Liver (tissue), 9 donors: ENCODE data around the gene FGFRL1. TPM values are rescaled to one million over a fixed set of nuclear protein-coding genes. Genes with fewer than 3 reads are reported as not detected.

Source experiments
- DNase-seq: peaks from one replicate; pipeline ENCODE4 v3.0.0-alpha.2; 2017; ENCODE audit warnings: low spot score
- H3K27ac ChIP-seq, 2 donors: one replicate each; pipeline ENCODE4 v1.7.0; 2013; ENCODE audit warnings: inconsistent platforms in 2 of 2, low read length in 2 of 2, control low read depth in 1 of 2, low read depth in 1 of 2, mild to moderate bottlenecking in 1 of 2
- H3K27me3 ChIP-seq, 4 donors: one replicate each; pipeline versions ENCODE4 v1.6.1 to v1.7.0; 2013; ENCODE audit warnings: low read length in 3 of 4, inconsistent platforms in 1 of 4, mild to moderate bottlenecking in 1 of 4, moderate library complexity in 1 of 4; ENCODE audit not compliant: control insufficient read depth in 4 of 4, insufficient read depth in 4 of 4
- H3K36me3 ChIP-seq, 4 donors: one replicate each; pipeline versions ENCODE4 v1.6.1 to v1.7.0; 2013; ENCODE audit warnings: low read length in 3 of 4, mild to moderate bottlenecking in 3 of 4, low read depth in 1 of 4, moderate library complexity in 1 of 4; ENCODE audit not compliant: control insufficient read depth in 4 of 4, insufficient read depth in 3 of 4
- H3K4me1 ChIP-seq, 4 donors: one replicate each; pipeline versions ENCODE4 v1.6.1 to v1.7.0; 2013; ENCODE audit warnings: low read length in 3 of 4, mild to moderate bottlenecking in 3 of 4, moderate library complexity in 1 of 4; ENCODE audit not compliant: control insufficient read depth in 4 of 4, insufficient read depth in 4 of 4
- H3K4me3 ChIP-seq, 3 donors: one replicate each; pipeline versions ENCODE4 v1.6.1 to v1.7.0; 2013; ENCODE audit warnings: low read length in 3 of 3, control low read depth in 1 of 3, low read depth in 1 of 3, mild to moderate bottlenecking in 1 of 3
- H3K9ac ChIP-seq, 2 donors: one replicate each; pipeline ENCODE4 v1.7.0; 2013; ENCODE audit warnings: low read length in 2 of 2, mild to moderate bottlenecking in 2 of 2, moderate library complexity in 2 of 2, control low read depth in 1 of 2, low read depth in 1 of 2
- H3K9me3 ChIP-seq, 4 donors: one replicate each; pipeline versions ENCODE4 v1.6.1 to v1.7.0; 2013; ENCODE audit warnings: low read length in 3 of 4; ENCODE audit not compliant: control insufficient read depth in 4 of 4
- EGR1 ChIP-seq, 2 donors: IDR thresholded peaks; 2 replicates each; pipeline ENCODE4 v1.6.1; 2016 to 2018; ENCODE audit warnings: antibody characterized with exemption in 2 of 2, low read depth in 2 of 2
- GABPA ChIP-seq, 2 donors: IDR thresholded peaks in 1 of 2; conservative IDR thresholded peaks in 1 of 2; 2 replicates each; pipeline ENCODE4 v1.6.1; 2016; ENCODE audit warnings: antibody characterized with exemption in 2 of 2, mild to moderate bottlenecking in 1 of 2, moderate library complexity in 1 of 2
- HNF4A ChIP-seq, 2 donors: conservative IDR thresholded peaks; 2 replicates each; pipeline ENCODE4 v1.6.1; 2016; ENCODE audit warnings: antibody characterized with exemption in 2 of 2, mild to moderate bottlenecking in 2 of 2
- HNF4G ChIP-seq: IDR thresholded peaks from 2 replicates; pipeline ENCODE4 v1.6.1; 2016; ENCODE audit warnings: antibody characterized with exemption
- JUND ChIP-seq, 2 donors: IDR thresholded peaks; 2 replicates each; pipeline ENCODE4 v1.6.1; 2016; ENCODE audit warnings: antibody characterized with exemption in 2 of 2
- NR2F2 ChIP-seq: IDR thresholded peaks from 2 replicates; pipeline ENCODE4 v1.6.1; 2016; ENCODE audit warnings: antibody characterized with exemption
- RAD21 ChIP-seq, 2 donors: IDR thresholded peaks; 2 replicates each; pipeline ENCODE4 v1.6.1; 2016; ENCODE audit warnings: antibody characterized with exemption in 2 of 2, mild to moderate bottlenecking in 2 of 2
- RXRA ChIP-seq, 2 donors: IDR thresholded peaks; 2 replicates each; pipeline ENCODE4 v1.6.1; 2017 to 2018; ENCODE audit warnings: antibody characterized with exemption in 2 of 2, mild to moderate bottlenecking in 1 of 2
- TAF1 ChIP-seq: conservative IDR thresholded peaks from 2 replicates; pipeline ENCODE4 v1.6.1; 2016; ENCODE audit warnings: antibody characterized with exemption, mild to moderate bottlenecking
- WGBS: extraction: QIAGEN DNeasy Blood & Tissue Kit; methylation state at CpG from one replicate; pipeline ENCODE4 v1.1.7; 2013; 5-methylcytosine and 5-hydroxymethylcytosine counted together
- polyA plus RNA-seq, 2 donors: library from polyadenylated mRNA; stranded (reverse) in 1 of 2; unstranded in 1 of 2; fragments of 200-250 nt in 1 of 2; fragments of >200 nt in 1 of 2; fragmentation: Nextera tagmentation in 1 of 2; extraction: Ambion mirVana in 1 of 2; gene quantifications; one replicate each; pipeline versions ENCODE4 v1.2.1 to v1.2.3, GENCODE V29; 2013 to 2015
- total RNA-seq, 2 donors: library from RNA; depleted of rRNA; stranded (reverse); fragments of >200 nt; gene quantifications; one replicate each; pipeline ENCODE4 v1.2.3, GENCODE V29; 2014
- TF ChIP-seq, protein P1 (sequence below): fragments of 150-350 bp; IDR thresholded peaks from 2 replicates; pipeline ENCODE4 v1.5.1; 2017; ENCODE audit warnings: improper control_type of control experiment, low read depth, low read length; ENCODE audit not compliant: missing input control
- TF ChIP-seq, protein P2 (sequence below): IDR thresholded peaks from 2 replicates; pipeline ENCODE4 v1.6.1; 2016; ENCODE audit warnings: antibody characterized with exemption
- TF ChIP-seq, protein P3 (sequence below): IDR thresholded peaks from 2 replicates; pipeline ENCODE4 v1.6.1; 2016; ENCODE audit warnings: antibody characterized with exemption
- donor health status: healthy.
- donor health status: healthy.
- donor health status: healthy.
- donor health status: healthy.
- donor health status: healthy.

Gene FGFRL1
- total and polyA plus RNA-seq, 4 donors, result 14.2 to 49.1 (median 22.4) TPM

DNA sequence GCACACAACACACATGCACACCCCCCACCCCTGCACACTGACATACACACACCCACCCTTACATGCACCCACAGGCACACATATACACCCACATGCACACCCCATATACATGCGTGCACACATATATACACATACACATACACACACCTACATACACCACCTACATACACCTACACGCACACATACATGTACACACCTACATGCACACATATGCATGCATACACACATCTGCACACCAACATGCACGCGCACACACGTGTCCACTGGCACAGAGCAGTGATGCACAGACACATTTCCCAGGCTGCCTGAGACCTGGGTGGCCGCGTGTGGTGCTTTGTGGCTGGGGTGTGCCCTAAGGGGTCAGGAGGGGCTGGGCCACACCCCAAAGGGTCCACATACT lies 31.7 kb downstream of the FGFRL1 start:
- Histone ChIP-seq H3K27ac (no peak overlapping the region), H3K36me3 (no peaks in the 10 kb centered on the region), H3K4me3 (no peak overlapping the region), H3K4me1 (peaks cover 8 to 15% (median 11%) of the 10 kb centered on the region in 4 donors), H3K27me3 (peaks cover 0 to 4% (median 0%) of the 10 kb centered on the region in 4 donors), H3K9me3 (no peaks in the 10 kb centered on the region), H3K9ac (no peak overlapping the region)
- 72% methylated on average over 7 of the region's 7 CpGs for WGBS
- TF ChIP-seq, protein P1, sequence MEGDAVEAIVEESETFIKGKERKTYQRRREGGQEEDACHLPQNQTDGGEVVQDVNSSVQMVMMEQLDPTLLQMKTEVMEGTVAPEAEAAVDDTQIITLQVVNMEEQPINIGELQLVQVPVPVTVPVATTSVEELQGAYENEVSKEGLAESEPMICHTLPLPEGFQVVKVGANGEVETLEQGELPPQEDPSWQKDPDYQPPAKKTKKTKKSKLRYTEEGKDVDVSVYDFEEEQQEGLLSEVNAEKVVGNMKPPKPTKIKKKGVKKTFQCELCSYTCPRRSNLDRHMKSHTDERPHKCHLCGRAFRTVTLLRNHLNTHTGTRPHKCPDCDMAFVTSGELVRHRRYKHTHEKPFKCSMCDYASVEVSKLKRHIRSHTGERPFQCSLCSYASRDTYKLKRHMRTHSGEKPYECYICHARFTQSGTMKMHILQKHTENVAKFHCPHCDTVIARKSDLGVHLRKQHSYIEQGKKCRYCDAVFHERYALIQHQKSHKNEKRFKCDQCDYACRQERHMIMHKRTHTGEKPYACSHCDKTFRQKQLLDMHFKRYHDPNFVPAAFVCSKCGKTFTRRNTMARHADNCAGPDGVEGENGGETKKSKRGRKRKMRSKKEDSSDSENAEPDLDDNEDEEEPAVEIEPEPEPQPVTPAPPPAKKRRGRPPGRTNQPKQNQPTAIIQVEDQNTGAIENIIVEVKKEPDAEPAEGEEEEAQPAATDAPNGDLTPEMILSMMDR, result no peak
- TF ChIP-seq NR2F2, result no peak
- TF ChIP-seq JUND (IDR thresholded peaks at IDR 0.05), result no peak
- no peak for TF ChIP-seq RXRA (IDR thresholded peaks at IDR 0.05)
- TF ChIP-seq, protein P2, sequence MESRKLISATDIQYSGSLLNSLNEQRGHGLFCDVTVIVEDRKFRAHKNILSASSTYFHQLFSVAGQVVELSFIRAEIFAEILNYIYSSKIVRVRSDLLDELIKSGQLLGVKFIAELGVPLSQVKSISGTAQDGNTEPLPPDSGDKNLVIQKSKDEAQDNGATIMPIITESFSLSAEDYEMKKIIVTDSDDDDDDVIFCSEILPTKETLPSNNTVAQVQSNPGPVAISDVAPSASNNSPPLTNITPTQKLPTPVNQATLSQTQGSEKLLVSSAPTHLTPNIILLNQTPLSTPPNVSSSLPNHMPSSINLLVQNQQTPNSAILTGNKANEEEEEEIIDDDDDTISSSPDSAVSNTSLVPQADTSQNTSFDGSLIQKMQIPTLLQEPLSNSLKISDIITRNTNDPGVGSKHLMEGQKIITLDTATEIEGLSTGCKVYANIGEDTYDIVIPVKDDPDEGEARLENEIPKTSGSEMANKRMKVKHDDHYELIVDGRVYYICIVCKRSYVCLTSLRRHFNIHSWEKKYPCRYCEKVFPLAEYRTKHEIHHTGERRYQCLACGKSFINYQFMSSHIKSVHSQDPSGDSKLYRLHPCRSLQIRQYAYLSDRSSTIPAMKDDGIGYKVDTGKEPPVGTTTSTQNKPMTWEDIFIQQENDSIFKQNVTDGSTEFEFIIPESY, result no peak
- no peak for TF ChIP-seq HNF4G
- no peak for TF ChIP-seq RAD21 (IDR thresholded peaks at IDR 0.05)
- TF ChIP-seq EGR1 (IDR thresholded peaks at IDR 0.05; ENCODE audit: low read depth in 2 of 2), result no peak
- TF ChIP-seq, protein P3, sequence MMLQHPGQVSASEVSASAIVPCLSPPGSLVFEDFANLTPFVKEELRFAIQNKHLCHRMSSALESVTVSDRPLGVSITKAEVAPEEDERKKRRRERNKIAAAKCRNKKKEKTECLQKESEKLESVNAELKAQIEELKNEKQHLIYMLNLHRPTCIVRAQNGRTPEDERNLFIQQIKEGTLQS, result no peak
- no peak for TF ChIP-seq TAF1
- TF ChIP-seq HNF4A (conservative IDR thresholded peaks at IDR 0.05), result no peak
- DNase-seq, result no peak

DNA sequence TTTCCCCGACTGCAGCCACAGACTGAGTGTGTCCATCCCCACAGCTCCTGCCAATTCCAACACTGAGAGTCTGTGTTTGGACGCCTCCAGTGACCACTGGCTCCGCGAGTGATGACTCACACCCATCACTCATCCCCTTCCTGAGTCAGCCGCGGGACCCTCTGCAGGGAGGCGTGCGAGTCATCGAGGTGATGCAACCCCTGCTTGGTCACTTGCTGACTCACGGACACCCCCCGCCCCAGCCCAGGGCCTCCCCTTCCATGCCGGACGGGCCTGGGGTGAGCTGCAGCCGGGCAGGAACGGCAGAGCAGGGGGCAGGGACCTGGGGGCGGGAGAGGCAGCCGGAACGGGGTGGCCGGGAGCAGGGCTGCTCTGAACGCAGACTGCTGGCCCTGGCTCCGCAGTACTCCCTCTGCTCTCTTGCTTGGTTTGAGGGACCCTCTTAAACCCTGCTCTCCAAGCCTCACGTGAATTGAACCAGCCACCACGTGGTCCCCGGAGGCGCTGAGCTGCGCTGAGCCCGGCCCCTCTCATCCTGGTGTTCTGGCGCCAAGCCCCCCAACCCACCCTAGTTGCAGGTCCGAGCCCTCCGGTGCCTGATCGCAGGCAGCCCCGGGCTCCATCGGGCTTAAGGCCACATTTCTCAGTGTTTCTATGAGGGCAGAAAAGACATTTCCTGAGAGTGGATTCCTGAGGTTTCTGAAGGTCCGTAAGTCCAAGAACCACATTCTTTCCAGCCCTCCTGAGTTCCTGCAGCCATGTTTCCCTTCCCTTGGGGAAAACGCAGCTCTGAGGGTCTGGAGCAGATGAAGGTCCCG lies 32.4 kb downstream of the FGFRL1 start:
- Histone ChIP-seq H3K4me1 (peaks cover 8 to 17% (median 11%) of the 10 kb centered on the region in 4 donors), H3K27ac (no peak overlapping the region), H3K27me3 (peaks cover 0 to 4% (median 0%) of the 10 kb centered on the region in 4 donors), H3K4me3 (no peak overlapping the region), H3K9ac (no peak overlapping the region), H3K9me3 (no peaks in the 10 kb centered on the region), H3K36me3 (no peaks in the 10 kb centered on the region)
- DNase-seq, result no peak
- no peak for TF ChIP-seq GABPA (IDR thresholded peaks at IDR 0.05 in 1 of 2, conservative IDR thresholded peaks at IDR 0.05 in 1 of 2)
- TF ChIP-seq JUND (IDR thresholded peaks at IDR 0.05), result no peak
- TF ChIP-seq, protein P3, result no peak
- WGBS, result 34% methylated on average over 36 of the region's 36 CpGs
